ENCODE measurements around the gene CCDC88C. TPM values are rescaled to one million over a fixed set of nuclear protein-coding genes. Genes with fewer than 3 reads are reported as not detected.
A peak's percentile ranks its signal among the peaks of the same experiment; 100 is the strongest.

CCDC88C gene
- total and polyA plus RNA-seq, 11 donors, result 2.4 to 15.6 (median 4.8) TPM

DNA sequence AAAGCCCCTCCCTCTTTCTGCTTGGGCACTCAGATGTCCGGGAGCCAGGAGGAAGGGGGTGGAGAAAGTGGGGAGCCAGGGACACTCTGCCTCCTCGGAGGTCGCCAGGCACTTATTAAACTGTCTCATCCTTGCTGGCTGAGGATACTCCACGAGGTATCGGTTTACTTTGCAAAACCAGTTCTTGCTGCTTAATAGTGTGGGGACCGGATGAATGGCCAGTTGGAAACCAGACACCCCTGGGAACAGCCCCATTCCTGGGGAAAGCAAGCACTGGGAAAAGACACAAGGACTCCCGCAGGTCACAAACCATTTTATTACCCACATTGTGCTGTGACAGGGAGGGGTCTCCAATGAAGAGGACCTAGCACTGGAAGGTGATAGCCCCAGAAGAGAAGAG lies 34.2 kb downstream of the CCDC88C start:
- Histone ChIP-seq H3K9me3 (no peaks in the 10 kb centered on the region), H3K27me3 (no peaks in the 10 kb centered on the region), H3K36me3 (no peaks in the 10 kb centered on the region), H3K4me3 (no peak overlapping the region), H3K4me1 (peaks cover 0 to 67% (median 8%) of the 10 kb centered on the region in 12 donors), H3K27ac (no peak overlapping the region)
- DNase-seq, result no peak
- intact Hi-C loops (cut with DNase I), result loop anchor here in 1 of 10 donors (5.0 kb wide), 1 partner anchor 34 kb away; the partner anchor contains the start of gene CCDC88C
- TF ChIP-seq, protein P1, sequence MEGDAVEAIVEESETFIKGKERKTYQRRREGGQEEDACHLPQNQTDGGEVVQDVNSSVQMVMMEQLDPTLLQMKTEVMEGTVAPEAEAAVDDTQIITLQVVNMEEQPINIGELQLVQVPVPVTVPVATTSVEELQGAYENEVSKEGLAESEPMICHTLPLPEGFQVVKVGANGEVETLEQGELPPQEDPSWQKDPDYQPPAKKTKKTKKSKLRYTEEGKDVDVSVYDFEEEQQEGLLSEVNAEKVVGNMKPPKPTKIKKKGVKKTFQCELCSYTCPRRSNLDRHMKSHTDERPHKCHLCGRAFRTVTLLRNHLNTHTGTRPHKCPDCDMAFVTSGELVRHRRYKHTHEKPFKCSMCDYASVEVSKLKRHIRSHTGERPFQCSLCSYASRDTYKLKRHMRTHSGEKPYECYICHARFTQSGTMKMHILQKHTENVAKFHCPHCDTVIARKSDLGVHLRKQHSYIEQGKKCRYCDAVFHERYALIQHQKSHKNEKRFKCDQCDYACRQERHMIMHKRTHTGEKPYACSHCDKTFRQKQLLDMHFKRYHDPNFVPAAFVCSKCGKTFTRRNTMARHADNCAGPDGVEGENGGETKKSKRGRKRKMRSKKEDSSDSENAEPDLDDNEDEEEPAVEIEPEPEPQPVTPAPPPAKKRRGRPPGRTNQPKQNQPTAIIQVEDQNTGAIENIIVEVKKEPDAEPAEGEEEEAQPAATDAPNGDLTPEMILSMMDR (IDR thresholded peaks at IDR 0.05), result no peak
- no peak for TF ChIP-seq POLR2A (IDR thresholded peaks at IDR 0.05)
- no peak for ATAC-seq
- 55 to 64% (median 56%) methylated on average over 7 of the region's 7 CpGs for WGBS, 4 donors

DNA sequence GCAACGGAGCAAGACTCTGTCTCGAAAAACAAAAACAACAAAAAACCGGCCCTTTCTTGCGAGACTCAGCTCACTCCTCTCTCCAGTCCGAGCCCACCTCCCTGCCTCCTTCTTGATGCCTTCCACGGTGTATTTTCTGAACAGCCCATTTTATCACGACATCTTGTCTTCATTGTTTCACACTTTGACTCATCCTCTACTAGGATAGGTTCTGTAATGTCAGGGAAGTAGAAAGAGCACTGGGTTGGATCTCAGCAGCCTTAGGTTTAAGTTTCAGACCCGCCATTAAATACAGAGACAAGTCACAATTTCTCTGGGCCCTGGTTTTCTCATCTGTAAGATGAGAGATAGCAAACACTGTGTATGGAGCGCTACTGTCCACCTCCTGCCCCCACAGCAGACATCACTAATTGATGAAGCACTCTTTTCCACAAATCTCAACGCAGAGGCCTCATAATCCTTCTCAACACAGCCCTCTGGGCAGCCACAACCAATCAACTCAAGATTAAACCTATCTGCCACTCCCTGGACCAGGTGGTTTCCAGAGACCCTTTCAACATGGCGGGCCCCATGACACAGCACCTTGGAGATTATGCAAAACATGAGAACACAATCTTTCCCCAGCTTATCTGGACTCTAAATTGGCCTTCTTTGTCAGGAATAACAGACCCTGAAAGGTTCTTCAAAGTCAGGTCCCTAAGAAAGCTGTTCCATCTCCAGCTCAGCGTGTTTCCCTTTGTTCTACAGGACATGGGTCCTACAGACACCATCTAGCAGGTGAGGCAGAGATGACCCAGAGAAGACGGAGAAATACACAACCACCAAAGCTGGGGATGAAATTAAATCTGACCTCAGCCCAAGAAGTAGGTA lies 35.6 kb downstream of the CCDC88C start:
- H3K4me1 ChIP-seq, result peaks cover 0 to 67% (median 13%) of the 10 kb centered on the region in 12 donors
- 92 to 96% (median 94%) methylated on average over 13 of the region's 13 CpGs for WGBS, 4 donors
- peak in 2 of 5 donors; percentile 6 for DNase-seq
- no peak for ATAC-seq
- no peaks in the 10 kb centered on the region for H3K9me3 ChIP-seq
- no peak overlapping the region for H3K4me3 ChIP-seq
- no peaks in the 10 kb centered on the region for H3K36me3 ChIP-seq
- no peaks in the 10 kb centered on the region for H3K27me3 ChIP-seq
- H3K27ac ChIP-seq, result no peak overlapping the region
- intact Hi-C loops (cut with DNase I), result loop anchor here in 1 of 10 donors (5.0 kb wide), 1 partner anchor 35 kb away; the partner anchor contains the start of gene CCDC88C
- TF ChIP-seq, protein P1 (IDR thresholded peaks at IDR 0.05), result no peak
- TF ChIP-seq POLR2A (IDR thresholded peaks at IDR 0.05), result no peak

DNA sequence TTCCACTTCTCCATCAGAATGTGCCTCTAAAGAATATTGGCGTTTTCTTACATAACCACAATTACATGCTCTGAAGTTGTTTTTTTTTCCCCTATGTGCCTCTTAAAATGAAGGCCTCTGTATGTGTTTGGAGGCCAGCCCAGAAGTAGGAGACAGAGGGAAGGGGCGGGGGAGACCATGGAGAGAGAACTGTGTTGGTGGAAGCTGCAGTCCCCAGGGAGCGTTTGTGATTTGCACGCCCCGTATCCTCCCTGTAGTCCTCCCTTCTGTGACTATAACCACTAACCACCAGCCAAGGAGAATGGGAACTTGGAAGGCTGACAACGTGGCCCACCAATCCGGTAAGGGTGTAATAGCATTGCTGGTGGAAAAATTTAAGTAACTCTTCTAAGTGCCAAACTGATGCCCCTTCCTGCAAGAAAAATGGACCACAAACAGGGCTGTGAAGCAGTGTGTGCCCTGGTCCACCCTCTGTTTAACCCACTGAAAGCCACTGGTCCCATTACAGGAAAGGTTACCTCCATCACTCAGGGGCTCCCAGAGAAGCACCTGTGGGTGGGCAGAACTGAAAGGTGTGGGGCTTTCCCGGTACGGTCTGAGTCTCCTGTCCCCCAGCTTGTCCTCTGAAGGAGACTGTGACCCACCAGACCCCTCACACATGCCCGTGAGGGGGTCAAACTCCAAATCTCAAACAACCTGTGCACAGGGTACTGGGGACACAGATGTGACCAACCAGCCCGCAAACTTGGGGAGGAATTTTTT lies 36.8 kb downstream of the CCDC88C start:
- WGBS, 4 donors, result 46 to 53% (median 51%) methylated on average over 11 of the region's 11 CpGs
- no peak for TF ChIP-seq POLR2A (IDR thresholded peaks at IDR 0.05)
- TF ChIP-seq, protein P1 (IDR thresholded peaks at IDR 0.05), result no peak
- no peaks in the 10 kb centered on the region for H3K27me3 ChIP-seq
- H3K36me3 ChIP-seq, result no peaks in the 10 kb centered on the region
- no peaks in the 10 kb centered on the region for H3K9me3 ChIP-seq
- H3K4me3 ChIP-seq, result no peak overlapping the region
- DNase-seq (peak in 4 of 5 donors; percentile 14 to 70 (median 58)), ATAC-seq (peak in 3 of 4 donors; percentile 41 to 58 (median 52))
- peaks cover 0 to 73% (median 13%) of the 10 kb centered on the region in 12 donors for H3K4me1 ChIP-seq
- intact Hi-C loops (cut with DNase I), result loop anchor here in 1 of 10 donors (5.0 kb wide), 1 partner anchor 37 kb away; the partner anchor contains the start of gene CCDC88C
- H3K27ac ChIP-seq, result no peak overlapping the region
